Measurements from ENCODE around the gene PHLDA3. TPM values are rescaled to one million over a fixed set of nuclear protein-coding genes. Genes with fewer than 3 reads are reported as not detected.
A peak's percentile ranks its signal among the peaks of the same experiment; 100 is the strongest.

PHLDA3 gene
- total RNA-seq, 1 donor, result 68.6 TPM

GRCh38 chr1:201457508-201457960 lies 11.5 kb downstream of the PHLDA3 start:
- no peak for TF ChIP-seq CTCF (IDR thresholded peaks at IDR 0.05; ENCODE audit: insufficient read depth, low read length)
- H3K4me3 ChIP-seq (ENCODE audit: low read depth, low read length), result no peak overlapping the region
- peak; percentile 44 for DNase-seq (ENCODE audit: low read depth)

GRCh38 chr1:201456499-201457309 lies 12.3 kb downstream of the PHLDA3 start:
- TF ChIP-seq CTCF (IDR thresholded peaks at IDR 0.05; ENCODE audit: insufficient read depth, low read length), result no peak
- DNase-seq (ENCODE audit: low read depth), result peak; percentile 98
- H3K4me3 ChIP-seq (ENCODE audit: low read depth, low read length), result peak overlapping the region; percentile 29

GRCh38 chr1:201455098-201455497 lies 13.9 kb downstream of the PHLDA3 start:
- TF ChIP-seq CTCF (IDR thresholded peaks at IDR 0.05; ENCODE audit: insufficient read depth, low read length), result no peak
- no peak for DNase-seq (ENCODE audit: low read depth)
- H3K4me3 ChIP-seq (ENCODE audit: low read depth, low read length), result no peak overlapping the region

- DNase-seq (ENCODE audit: low read depth), result no peak
- no peak overlapping the region for H3K4me3 ChIP-seq (ENCODE audit: low read depth, low read length)
- no peak for TF ChIP-seq CTCF (IDR thresholded peaks at IDR 0.05; ENCODE audit: insufficient read depth, low read length)
These were observed 14.4 kb downstream of the PHLDA3 start for GRCh38 chr1:201454608-201455007.

- DNase-seq (ENCODE audit: low read depth), result no peak
- H3K4me3 ChIP-seq (ENCODE audit: low read depth, low read length), result no peak overlapping the region
- no peak for TF ChIP-seq CTCF (IDR thresholded peaks at IDR 0.05; ENCODE audit: insufficient read depth, low read length)
These were observed 16.1 kb downstream of the PHLDA3 start for GRCh38 chr1:201452866-201453265.

- H3K4me3 ChIP-seq (ENCODE audit: low read depth, low read length), result no peak overlapping the region
- TF ChIP-seq CTCF (IDR thresholded peaks at IDR 0.05; ENCODE audit: insufficient read depth, low read length), result no peak
- peak; percentile 91 for DNase-seq (ENCODE audit: low read depth)
These were observed 18.2 kb downstream of the PHLDA3 start for GRCh38 chr1:201450721-201451291.

Data from fibroblast of the aortic adventitia (primary cell).